Measurements from ENCODE around the gene KMT2A. TPM values are rescaled to one million over a fixed set of nuclear protein-coding genes. Genes with fewer than 3 reads are reported as not detected.

Gene KMT2A
- 63.6 and 73.8 TPM in 2 replicates for total RNA-seq (ENCODE audit: low replicate concordance)

DNA sequence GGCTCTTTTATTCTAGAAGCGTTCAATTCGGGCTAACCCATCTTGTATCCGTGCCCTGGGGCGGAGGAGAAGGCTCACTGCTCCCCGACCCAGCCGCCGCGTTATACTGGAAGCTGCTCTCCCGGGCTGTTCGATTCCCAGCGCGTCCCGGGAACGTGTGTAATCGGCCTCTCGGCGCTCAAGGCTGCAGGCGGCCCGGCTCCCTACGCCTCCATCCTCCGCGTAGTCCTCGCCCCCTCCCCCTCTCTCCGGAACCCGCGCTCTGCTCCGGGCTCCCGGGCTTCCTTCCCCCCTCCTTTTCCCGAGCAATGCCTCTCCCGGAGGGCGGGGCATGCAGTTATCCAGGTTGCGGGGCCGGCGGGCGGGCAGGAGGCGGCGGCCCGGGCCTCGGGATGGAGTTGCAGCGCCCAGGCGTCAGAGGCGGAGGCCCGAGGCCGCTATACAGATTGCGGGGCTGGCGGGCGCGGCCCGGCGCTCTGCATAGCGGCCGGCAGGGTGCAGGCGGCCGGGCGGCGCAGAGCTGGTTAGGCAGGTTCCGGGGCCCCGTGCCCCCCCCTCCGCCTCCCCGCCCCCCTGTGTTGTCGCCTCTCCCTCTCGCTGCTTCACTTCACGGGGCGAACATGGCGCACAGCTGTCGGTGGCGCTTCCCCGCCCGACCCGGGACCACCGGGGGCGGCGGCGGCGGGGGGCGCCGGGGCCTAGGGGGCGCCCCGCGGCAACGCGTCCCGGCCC lies at the start of gene KMT2A:
KMT2A (plus strand) TSS at position 600 of the 732 bp plus-strand sequence; CDS start at position 621, 21 bp downstream.
- H3K36me3 ChIP-seq, result peaks cover 13% of the 10 kb centered on the region
- peaks cover 32% of the 10 kb centered on the region for H3K4me1 ChIP-seq
- peak within 1 kb of the TSS; percentile 94 for H3K4me3 Mint-ChIP-seq
- peak within 1 kb of the TSS; percentile 87 for H3K4me2 ChIP-seq
- peaks cover 5% of the 10 kb centered on the region for H3K27me3 Mint-ChIP-seq (ENCODE audit: insufficient read depth, low read depth)
- peaks cover 4% of the 10 kb centered on the region for H3K36me3 Mint-ChIP-seq
- peaks cover 51% of the 10 kb centered on the region for H3F3A ChIP-seq (ENCODE audit: low read depth)
- no peaks in the 10 kb centered on the region for H3K9me3 ChIP-seq (ENCODE audit: low read depth)
- H3K9ac ChIP-seq, result peak within 1 kb of the TSS; percentile 91
- peaks cover 42% of the 10 kb centered on the region for H3K4me1 Mint-ChIP-seq
- no peak for TF ChIP-seq EZH2phosphoT487 (IDR thresholded peaks at IDR 0.05)
- TF ChIP-seq EZH2 (IDR thresholded peaks at IDR 0.05), result peak; percentile 55
- TF ChIP-seq, protein P1, sequence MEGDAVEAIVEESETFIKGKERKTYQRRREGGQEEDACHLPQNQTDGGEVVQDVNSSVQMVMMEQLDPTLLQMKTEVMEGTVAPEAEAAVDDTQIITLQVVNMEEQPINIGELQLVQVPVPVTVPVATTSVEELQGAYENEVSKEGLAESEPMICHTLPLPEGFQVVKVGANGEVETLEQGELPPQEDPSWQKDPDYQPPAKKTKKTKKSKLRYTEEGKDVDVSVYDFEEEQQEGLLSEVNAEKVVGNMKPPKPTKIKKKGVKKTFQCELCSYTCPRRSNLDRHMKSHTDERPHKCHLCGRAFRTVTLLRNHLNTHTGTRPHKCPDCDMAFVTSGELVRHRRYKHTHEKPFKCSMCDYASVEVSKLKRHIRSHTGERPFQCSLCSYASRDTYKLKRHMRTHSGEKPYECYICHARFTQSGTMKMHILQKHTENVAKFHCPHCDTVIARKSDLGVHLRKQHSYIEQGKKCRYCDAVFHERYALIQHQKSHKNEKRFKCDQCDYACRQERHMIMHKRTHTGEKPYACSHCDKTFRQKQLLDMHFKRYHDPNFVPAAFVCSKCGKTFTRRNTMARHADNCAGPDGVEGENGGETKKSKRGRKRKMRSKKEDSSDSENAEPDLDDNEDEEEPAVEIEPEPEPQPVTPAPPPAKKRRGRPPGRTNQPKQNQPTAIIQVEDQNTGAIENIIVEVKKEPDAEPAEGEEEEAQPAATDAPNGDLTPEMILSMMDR (IDR thresholded peaks at IDR 0.05), result peak; percentile 22
- H4K20me1 ChIP-seq (ENCODE audit: low read depth), result peaks cover 39% of the 10 kb centered on the region
- H3K4me3 ChIP-seq, result peak within 1 kb of the TSS; percentile 99
- peak within 1 kb of the TSS; percentile 82 for H3K27ac ChIP-seq
- no peaks in the 10 kb centered on the region for H3K27me3 ChIP-seq
- peak; percentile 99 for DNase-seq (ENCODE audit: low spot score)
- peak within 1 kb of the TSS; percentile 68 for H2AFZ ChIP-seq (replicated peaks)
- H3K79me2 ChIP-seq (ENCODE audit: low read depth), result peaks cover 46% of the 10 kb centered on the region
- peak within 1 kb of the TSS; percentile 95 for H3K27ac Mint-ChIP-seq
- H3K9me3 Mint-ChIP-seq, result no peaks in the 10 kb centered on the region

GRCh38 chr11:118396097-118396501 lies 40.2 kb upstream of the KMT2A start:
- peaks cover 9% of the 10 kb centered on the region for H3K4me1 Mint-ChIP-seq
- Histone ChIP-seq H4K20me1 (ENCODE audit: low read depth) (no peaks in the 10 kb centered on the region), H3K79me2 (ENCODE audit: low read depth) (no peaks in the 10 kb centered on the region), H3K9me3 (ENCODE audit: low read depth) (no peaks in the 10 kb centered on the region), H3K4me2 (no peak overlapping the region), H3K27ac (no peak overlapping the region), H3F3A (ENCODE audit: low read depth) (peaks cover 20% of the 10 kb centered on the region), H3K36me3 (no peaks in the 10 kb centered on the region), H3K9ac (no peak overlapping the region), H3K4me3 (no peak overlapping the region), H3K27me3 (no peaks in the 10 kb centered on the region), H2AFZ (replicated peaks) (no peak overlapping the region), H3K4me1 (no peaks in the 10 kb centered on the region)
- no peak for TF ChIP-seq EZH2phosphoT487 (IDR thresholded peaks at IDR 0.05)
- no peak for TF ChIP-seq EZH2 (IDR thresholded peaks at IDR 0.05)
- TF ChIP-seq, protein P1 (IDR thresholded peaks at IDR 0.05), result no peak
- no peak for DNase-seq (ENCODE audit: low spot score)
- no peaks in the 10 kb centered on the region for H3K27me3 Mint-ChIP-seq (ENCODE audit: insufficient read depth, low read depth)
- no peak overlapping the region for H3K27ac Mint-ChIP-seq
- H3K9me3 Mint-ChIP-seq, result no peaks in the 10 kb centered on the region
- H3K4me3 Mint-ChIP-seq, result no peak overlapping the region
- peaks cover 4% of the 10 kb centered on the region for H3K36me3 Mint-ChIP-seq

DNA sequence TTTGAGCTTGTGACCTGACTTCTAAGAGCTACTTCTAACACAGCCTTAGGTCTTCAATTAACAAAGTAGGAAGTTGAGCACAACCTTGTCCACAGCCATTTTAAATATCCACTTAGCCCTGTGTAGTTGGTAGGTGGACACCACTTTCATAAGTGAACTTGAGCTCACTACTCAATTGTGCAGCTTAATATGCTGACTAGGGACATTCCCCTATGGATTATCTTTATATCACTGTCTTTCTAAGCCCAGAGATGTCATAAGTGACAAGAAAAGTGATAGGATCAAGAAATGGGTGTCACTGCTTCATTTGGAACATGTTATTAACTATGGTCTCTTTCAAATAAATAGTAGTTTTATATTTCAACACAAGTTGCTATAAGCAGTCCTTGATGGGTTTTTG lies 38.8 kb upstream of the KMT2A start:
- no peak for TF ChIP-seq EZH2phosphoT487 (IDR thresholded peaks at IDR 0.05)
- TF ChIP-seq, protein P1 (IDR thresholded peaks at IDR 0.05), result no peak
- TF ChIP-seq EZH2 (IDR thresholded peaks at IDR 0.05), result no peak
- no peaks in the 10 kb centered on the region for H3K4me1 ChIP-seq
- H3K79me2 ChIP-seq (ENCODE audit: low read depth), result peaks cover 12% of the 10 kb centered on the region
- no peak overlapping the region for H3K9ac ChIP-seq
- H3K4me3 Mint-ChIP-seq, result no peak overlapping the region
- H3K9me3 ChIP-seq (ENCODE audit: low read depth), result no peaks in the 10 kb centered on the region
- peaks cover 4% of the 10 kb centered on the region for H3K36me3 Mint-ChIP-seq
- H3F3A ChIP-seq (ENCODE audit: low read depth), result peaks cover 23% of the 10 kb centered on the region
- peaks cover 6% of the 10 kb centered on the region for H4K20me1 ChIP-seq (ENCODE audit: low read depth)
- no peak overlapping the region for H2AFZ ChIP-seq (replicated peaks)
- H3K4me2 ChIP-seq, result no peak overlapping the region
- DNase-seq (ENCODE audit: low spot score), result no peak
- no peaks in the 10 kb centered on the region for H3K27me3 ChIP-seq
- H3K27me3 Mint-ChIP-seq (ENCODE audit: insufficient read depth, low read depth), result no peaks in the 10 kb centered on the region
- H3K27ac ChIP-seq, result no peak overlapping the region
- no peak overlapping the region for H3K27ac Mint-ChIP-seq
- H3K9me3 Mint-ChIP-seq, result no peaks in the 10 kb centered on the region
- no peak overlapping the region for H3K4me3 ChIP-seq
- H3K4me1 Mint-ChIP-seq, result peaks cover 15% of the 10 kb centered on the region
- H3K36me3 ChIP-seq, result no peaks in the 10 kb centered on the region
